Body of pancreas (tissue), 4 donors: Measurements from ENCODE around the gene PCDHGC4. TPM values are rescaled to one million over a fixed set of nuclear protein-coding genes. Genes with fewer than 3 reads are reported as not detected.

ENCODE experiments used
- ATAC-seq: fragments of 150-250 bp; one replicate; pipeline ENCODE4 v1.9.1; 2016
- DNase-seq, 4 donors: peaks; one replicate each; pipeline ENCODE4 v3.0.0-alpha.2; 2019
- H3K27ac ChIP-seq, 4 donors: fragments of 200-600 bp; sonication (generic); 1 replicate in 3 of 4; 2 replicates in 1 of 4; pipeline versions ENCODE4 v1.5.1 to v1.6.1; 2016 to 2019; ENCODE audit warnings: mild to moderate bottlenecking in 1 of 4, mixed read lengths in 1 of 4, moderate library complexity in 1 of 4
- H3K27me3 ChIP-seq, 2 donors: fragments of 200-600 bp; sonication (generic); one replicate each; pipeline ENCODE4 v1.6.0; 2016; ENCODE audit warnings: mild to moderate bottlenecking in 1 of 2
- H3K36me3 ChIP-seq, 2 donors: fragments of 200-600 bp; sonication (generic); replicated peaks in 1 of 2; 2 replicates each; pipeline ENCODE4 v1.5.1; 2016; ENCODE audit warnings: low read depth in 2 of 2; ENCODE audit not compliant: insufficient read depth in 1 of 2
- H3K4me1 ChIP-seq: fragments of 200-600 bp; sonication (generic); one replicate; pipeline ENCODE4 v1.6.0; 2016
- H3K4me3 ChIP-seq, 2 donors: fragments of 200-600 bp; sonication (generic); 1 replicate in 1 of 2; 2 replicates in 1 of 2; pipeline ENCODE4 v1.5.1; 2016 to 2019
- H3K9me3 ChIP-seq, 3 donors: fragments of 200-600 bp; sonication (generic); 1 replicate in 2 of 3; 2 replicates in 1 of 3; pipeline ENCODE4 v1.5.1; 2016
- POLR2A ChIP-seq, 3 donors: fragments of 450-650 bp; IDR thresholded peaks; one replicate each; pipeline ENCODE4 v1.6.1; 2016; ENCODE audit warnings: antibody characterized with exemption in 3 of 3, mild to moderate bottlenecking in 2 of 3
- WGBS, 2 donors: methylation state at CpG; one replicate each; pipeline ENCODE4 v1.1.5; 2017; 5-methylcytosine and 5-hydroxymethylcytosine counted together
- intact Hi-C: fragments of 100-400 bp; cut with DNase I; formaldehyde crosslinking; loops from one replicate; pipeline ENCODE4 v1.15.1; 2023
- total RNA-seq, 2 donors: library from RNA; depleted of rRNA; stranded (reverse); fragments of >200 nt; gene quantifications; one replicate each; pipeline ENCODE4 v1.1.0, GENCODE V29; 2016
- TF ChIP-seq, protein P1 (sequence below), 7 experiments: fragments of 450-650 bp in 4 of 7; fragments of 200-600 bp in 3 of 7; sonication (generic) in 3 of 7; IDR thresholded peaks; one replicate each; pipeline ENCODE4 v1.5.1; 2016 to 2019; ENCODE audit warnings: antibody characterized with exemption in 7 of 7

The PCDHGC4 gene
- total RNA-seq, 2 donors from 2014 or later: 1.6 to 2.0 TPM

DNA sequence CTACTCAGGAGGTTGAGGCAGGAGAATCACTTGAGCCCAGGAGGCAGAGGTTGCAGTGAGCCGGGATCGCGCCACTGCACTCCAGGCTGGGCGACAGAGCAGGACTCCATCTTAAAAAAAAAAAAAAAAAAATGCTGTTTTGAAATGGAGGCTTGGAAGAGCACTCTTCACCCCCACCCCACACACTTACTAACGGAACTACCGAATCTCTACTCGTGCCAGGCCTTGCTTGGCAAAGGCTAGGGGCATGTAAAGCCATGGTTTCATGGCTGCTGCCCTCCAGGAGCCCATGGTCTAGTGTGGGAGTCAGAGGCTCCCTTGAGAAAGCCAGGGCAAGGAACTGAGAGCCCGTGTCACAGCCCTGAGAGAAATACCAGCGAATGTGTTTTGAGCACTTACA, 25.3 kb downstream of the PCDHGC4 start:
- 90 to 96% methylated on average over 9 of the region's 9 CpGs for WGBS, 2 donors
- DNase-seq: no peak
- no peak overlapping the region for H3K27ac ChIP-seq
- intact Hi-C loops: loop anchor here (10.0 kb wide), 1 partner anchor 95 kb away; the partner anchor contains the start of genes PCDHGA10 and PCDHGB7
- ATAC-seq: no peak
- H3K4me1 ChIP-seq: peaks cover 24% of the 10 kb centered on the region
- H3K9me3 ChIP-seq: no peaks in the 10 kb centered on the region
- H3K36me3 ChIP-seq: no peaks in the 10 kb centered on the region
- H3K27me3 ChIP-seq: no peaks in the 10 kb centered on the region
- TF ChIP-seq, protein P1, sequence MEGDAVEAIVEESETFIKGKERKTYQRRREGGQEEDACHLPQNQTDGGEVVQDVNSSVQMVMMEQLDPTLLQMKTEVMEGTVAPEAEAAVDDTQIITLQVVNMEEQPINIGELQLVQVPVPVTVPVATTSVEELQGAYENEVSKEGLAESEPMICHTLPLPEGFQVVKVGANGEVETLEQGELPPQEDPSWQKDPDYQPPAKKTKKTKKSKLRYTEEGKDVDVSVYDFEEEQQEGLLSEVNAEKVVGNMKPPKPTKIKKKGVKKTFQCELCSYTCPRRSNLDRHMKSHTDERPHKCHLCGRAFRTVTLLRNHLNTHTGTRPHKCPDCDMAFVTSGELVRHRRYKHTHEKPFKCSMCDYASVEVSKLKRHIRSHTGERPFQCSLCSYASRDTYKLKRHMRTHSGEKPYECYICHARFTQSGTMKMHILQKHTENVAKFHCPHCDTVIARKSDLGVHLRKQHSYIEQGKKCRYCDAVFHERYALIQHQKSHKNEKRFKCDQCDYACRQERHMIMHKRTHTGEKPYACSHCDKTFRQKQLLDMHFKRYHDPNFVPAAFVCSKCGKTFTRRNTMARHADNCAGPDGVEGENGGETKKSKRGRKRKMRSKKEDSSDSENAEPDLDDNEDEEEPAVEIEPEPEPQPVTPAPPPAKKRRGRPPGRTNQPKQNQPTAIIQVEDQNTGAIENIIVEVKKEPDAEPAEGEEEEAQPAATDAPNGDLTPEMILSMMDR (IDR thresholded peaks at IDR 0.05): no peak
- no peak overlapping the region for H3K4me3 ChIP-seq

DNA sequence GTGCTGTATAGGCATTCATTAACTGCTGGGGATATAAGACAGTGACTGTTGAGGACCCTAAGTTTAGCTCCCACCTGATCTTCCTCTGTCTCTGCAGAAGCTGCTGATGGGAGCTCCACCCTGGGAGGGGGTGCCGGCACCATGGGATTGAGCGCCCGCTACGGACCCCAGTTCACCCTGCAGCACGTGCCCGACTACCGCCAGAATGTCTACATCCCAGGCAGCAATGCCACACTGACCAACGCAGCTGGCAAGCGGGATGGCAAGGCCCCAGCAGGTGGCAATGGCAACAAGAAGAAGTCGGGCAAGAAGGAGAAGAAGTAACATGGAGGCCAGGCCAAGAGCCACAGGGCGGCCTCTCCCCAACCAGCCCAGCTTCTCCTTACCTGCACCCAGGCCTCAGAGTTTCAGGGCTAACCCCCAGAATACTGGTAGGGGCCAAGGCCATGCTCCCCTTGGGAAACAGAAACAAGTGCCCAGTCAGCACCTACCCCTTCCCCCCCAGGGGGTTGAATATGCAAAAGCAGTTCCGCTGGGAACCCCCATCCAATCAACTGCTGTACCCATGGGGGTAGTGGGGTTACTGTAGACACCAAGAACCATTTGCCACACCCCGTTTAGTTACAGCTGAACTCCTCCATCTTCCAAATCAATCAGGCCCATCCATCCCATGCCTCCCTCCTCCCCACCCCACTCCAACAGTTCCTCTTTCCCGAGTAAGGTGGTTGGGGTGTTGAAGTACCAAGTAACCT, 26.2 kb downstream of the PCDHGC4 start:
- intact Hi-C loops: loop anchor here (10.0 kb wide), 1 partner anchor 96 kb away; the partner anchor contains the start of genes PCDHGA10 and PCDHGB7
- 91 to 94% methylated on average over 11 to 14 of the region's 14 CpGs for WGBS, 2 donors

DNA sequence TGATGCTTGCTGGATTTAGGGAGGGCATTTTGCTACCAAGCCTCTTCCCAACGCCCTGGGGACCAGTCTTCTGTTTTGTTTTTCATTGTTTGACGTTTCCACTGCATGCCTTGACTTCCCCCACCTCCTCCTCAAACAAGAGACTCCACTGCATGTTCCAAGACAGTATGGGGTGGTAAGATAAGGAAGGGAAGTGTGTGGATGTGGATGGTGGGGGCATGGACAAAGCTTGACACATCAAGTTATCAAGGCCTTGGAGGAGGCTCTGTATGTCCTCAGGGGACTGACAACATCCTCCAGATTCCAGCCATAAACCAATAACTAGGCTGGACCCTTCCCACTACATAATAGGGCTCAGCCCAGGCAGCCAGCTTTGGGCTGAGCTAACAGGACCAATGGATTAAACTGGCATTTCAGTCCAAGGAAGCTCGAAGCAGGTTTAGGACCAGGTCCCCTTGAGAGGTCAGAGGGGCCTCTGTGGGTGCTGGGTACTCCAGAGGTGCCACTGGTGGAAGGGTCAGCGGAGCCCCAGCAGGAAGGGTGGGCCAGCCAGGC, 27.0 kb downstream of the PCDHGC4 start:
- no peaks in the 10 kb centered on the region for H3K27me3 ChIP-seq
- 33 to 56% methylated on average over 2 to 4 of the region's 4 CpGs for WGBS, 2 donors
- intact Hi-C loops: loop anchor here (10.0 kb wide), 1 partner anchor 97 kb away; the partner anchor contains the start of genes PCDHGA10 and PCDHGB7
- DNase-seq (no peak), ATAC-seq (no peak)
- peaks cover 0 to 7% of the 10 kb centered on the region in 2 donors for H3K36me3 ChIP-seq
- H3K4me1 ChIP-seq: peaks cover 24% of the 10 kb centered on the region
- no peaks in the 10 kb centered on the region for H3K9me3 ChIP-seq
- H3K27ac ChIP-seq: no peak overlapping the region
- no peak for TF ChIP-seq POLR2A (IDR thresholded peaks at IDR 0.05)
- TF ChIP-seq, protein P1 (IDR thresholded peaks at IDR 0.05): no peak
- H3K4me3 ChIP-seq: no peak overlapping the region

More for the DNA sequence above, 26.2 kb downstream of the PCDHGC4 start:
- Histone ChIP-seq H3K36me3 (peaks cover 0 to 2% of the 10 kb centered on the region in 2 donors), H3K9me3 (no peaks in the 10 kb centered on the region), H3K27ac (no peak overlapping the region), H3K4me3 (no peak overlapping the region), H3K4me1 (peaks cover 24% of the 10 kb centered on the region), H3K27me3 (no peaks in the 10 kb centered on the region)
- TF ChIP-seq POLR2A (IDR thresholded peaks at IDR 0.05): no peak
- TF ChIP-seq, protein P1 (IDR thresholded peaks at IDR 0.05): no peak
- no peak for DNase-seq
- ATAC-seq: no peak

DNA sequence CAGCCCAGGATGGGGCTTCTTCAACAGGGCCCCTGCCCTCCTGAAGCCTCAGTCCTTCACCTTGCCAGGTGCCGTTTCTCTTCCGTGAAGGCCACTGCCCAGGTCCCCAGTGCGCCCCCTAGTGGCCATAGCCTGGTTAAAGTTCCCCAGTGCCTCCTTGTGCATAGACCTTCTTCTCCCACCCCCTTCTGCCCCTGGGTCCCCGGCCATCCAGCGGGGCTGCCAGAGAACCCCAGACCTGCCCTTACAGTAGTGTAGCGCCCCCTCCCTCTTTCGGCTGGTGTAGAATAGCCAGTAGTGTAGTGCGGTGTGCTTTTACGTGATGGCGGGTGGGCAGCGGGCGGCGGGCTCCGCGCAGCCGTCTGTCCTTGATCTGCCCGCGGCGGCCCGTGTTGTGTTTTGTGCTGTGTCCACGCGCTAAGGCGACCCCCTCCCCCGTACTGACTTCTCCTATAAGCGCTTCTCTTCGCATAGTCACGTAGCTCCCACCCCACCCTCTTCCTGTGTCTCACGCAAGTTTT, 27.6 kb downstream of the PCDHGC4 start:
- TF ChIP-seq, protein P1 (IDR thresholded peaks at IDR 0.05): peak; percentile 66 to 91 (median 86)
- TF ChIP-seq POLR2A (IDR thresholded peaks at IDR 0.05): peak in 1 of 3 donors; percentile 2
- peaks cover 24% of the 10 kb centered on the region for H3K4me1 ChIP-seq
- ATAC-seq: peak; percentile 77

More for the DNA sequence above, 27.6 kb downstream of the PCDHGC4 start:
- intact Hi-C loops: loop anchor here (10.0 kb wide), 1 partner anchor 98 kb away; the partner anchor contains the start of genes PCDHGA10 and PCDHGB7
- peak; percentile 89 to 93 (median 90) for DNase-seq
- Histone ChIP-seq H3K4me3 (peak overlapping the region in 1 of 2 donors; percentile 11), H3K27ac (peak overlapping the region; percentile 16 to 65 (median 59)), H3K27me3 (no peaks in the 10 kb centered on the region), H3K9me3 (no peaks in the 10 kb centered on the region), H3K36me3 (peaks cover 0 to 13% of the 10 kb centered on the region in 2 donors)
- 5 to 8% methylated on average over 26 to 28 of the region's 28 CpGs for WGBS, 2 donors
